Uterus (tissue), 2 donors: ENCODE data around the gene NACA.

Experiments used
- POLR2A ChIP-seq, 2 donors: fragments of 450-650 bp; IDR thresholded peaks; one replicate each; pipeline ENCODE4 v1.6.1; 2016; ENCODE audit warnings: antibody characterized with exemption in 2 of 2, mild to moderate bottlenecking in 1 of 2, moderate library complexity in 1 of 2
- TF ChIP-seq, protein P1 (sequence below), 4 experiments: fragments of 200-600 bp in 2 of 4; fragments of 450-650 bp in 2 of 4; sonication (generic) in 2 of 4; IDR thresholded peaks; one replicate each; pipeline ENCODE4 v1.5.1; 2016 to 2019; ENCODE audit warnings: antibody characterized with exemption in 4 of 4, mild to moderate bottlenecking in 2 of 4, moderate library complexity in 1 of 4

DNA sequence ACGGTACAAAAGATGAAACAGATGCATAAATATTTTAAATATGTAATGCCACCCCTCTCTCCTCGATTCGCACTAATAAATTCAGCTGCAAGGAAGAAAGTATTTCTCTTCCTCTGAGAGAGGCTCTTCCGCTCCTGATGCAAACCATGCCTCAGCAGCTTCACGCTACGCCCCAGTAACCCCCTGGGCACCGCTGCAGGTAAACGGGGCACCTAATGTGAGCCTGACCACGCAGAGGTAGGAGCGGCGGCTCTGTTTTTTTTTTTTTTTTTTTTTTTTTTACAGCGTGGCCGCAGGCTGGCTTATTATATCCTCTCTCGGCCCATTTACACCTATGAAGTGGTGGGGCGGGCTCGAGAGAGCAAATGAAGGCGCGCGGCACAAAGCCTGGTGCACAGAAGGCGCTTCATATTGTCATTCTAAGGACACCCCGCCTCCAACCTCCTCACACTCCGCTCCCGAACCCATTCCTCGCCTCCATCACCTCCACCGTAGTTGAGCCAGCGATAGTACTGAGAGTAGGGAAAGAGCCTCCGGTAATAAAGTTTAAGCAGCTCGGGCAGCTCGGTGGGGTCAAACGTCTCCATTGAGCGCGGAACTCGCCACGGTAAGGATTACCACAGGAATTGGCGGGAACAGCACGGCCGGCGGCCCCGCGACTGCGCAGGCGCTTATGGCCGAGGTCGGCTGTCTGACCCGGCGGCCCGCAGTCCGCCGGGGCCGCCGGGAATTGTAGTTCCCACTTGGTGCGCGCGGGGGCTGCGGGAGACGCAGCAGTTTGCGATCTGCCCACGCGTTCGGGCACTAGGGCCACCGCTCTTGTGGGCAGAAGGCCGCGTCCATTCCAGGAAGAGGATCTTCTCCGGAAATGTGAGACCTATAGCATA lies 26.9 kb upstream of the NACA start, which contains the start of gene PRIM1:
- TF ChIP-seq POLR2A (IDR thresholded peaks at IDR 0.05), result peak; percentile 43 to 44
- TF ChIP-seq, protein P1, sequence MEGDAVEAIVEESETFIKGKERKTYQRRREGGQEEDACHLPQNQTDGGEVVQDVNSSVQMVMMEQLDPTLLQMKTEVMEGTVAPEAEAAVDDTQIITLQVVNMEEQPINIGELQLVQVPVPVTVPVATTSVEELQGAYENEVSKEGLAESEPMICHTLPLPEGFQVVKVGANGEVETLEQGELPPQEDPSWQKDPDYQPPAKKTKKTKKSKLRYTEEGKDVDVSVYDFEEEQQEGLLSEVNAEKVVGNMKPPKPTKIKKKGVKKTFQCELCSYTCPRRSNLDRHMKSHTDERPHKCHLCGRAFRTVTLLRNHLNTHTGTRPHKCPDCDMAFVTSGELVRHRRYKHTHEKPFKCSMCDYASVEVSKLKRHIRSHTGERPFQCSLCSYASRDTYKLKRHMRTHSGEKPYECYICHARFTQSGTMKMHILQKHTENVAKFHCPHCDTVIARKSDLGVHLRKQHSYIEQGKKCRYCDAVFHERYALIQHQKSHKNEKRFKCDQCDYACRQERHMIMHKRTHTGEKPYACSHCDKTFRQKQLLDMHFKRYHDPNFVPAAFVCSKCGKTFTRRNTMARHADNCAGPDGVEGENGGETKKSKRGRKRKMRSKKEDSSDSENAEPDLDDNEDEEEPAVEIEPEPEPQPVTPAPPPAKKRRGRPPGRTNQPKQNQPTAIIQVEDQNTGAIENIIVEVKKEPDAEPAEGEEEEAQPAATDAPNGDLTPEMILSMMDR (IDR thresholded peaks at IDR 0.05), result peak; percentile 15 to 42 (median 21)
